Neural crest cell (in vitro differentiated cells): ENCODE measurements around the gene SSX2B. TPM values are rescaled to one million over a fixed set of nuclear protein-coding genes. Genes with fewer than 3 reads are reported as not detected.
"Not testable (repeated sequence)": the region's sequence is repeated elsewhere in the genome, so short reads cannot be mapped to it uniquely, and the experiment has no call there.

Source experiments
- DNase-seq: peaks from one replicate; pipeline ENCODE4 v3.0.0; 2021; ENCODE audit warnings: low read depth, mixed read lengths, low spot score
- H3K27ac Mint-ChIP-seq: one replicate; pipeline ENCODE4 v1.8.0; 2021; ENCODE audit warnings: mild to moderate bottlenecking, mixed read lengths; ENCODE audit not compliant: unreplicated experiment
- H3K27me3 Mint-ChIP-seq: 2 replicates; pipeline ENCODE4 v1.8.0; 2021; ENCODE audit warnings: low read depth, mild to moderate bottlenecking, mixed read lengths
- H3K36me3 Mint-ChIP-seq: 2 replicates; pipeline ENCODE4 v1.8.0; 2021; ENCODE audit warnings: low read depth, mild to moderate bottlenecking, mixed read lengths
- H3K4me1 Mint-ChIP-seq: 2 replicates; pipeline ENCODE4 v1.8.0; 2021; ENCODE audit warnings: mixed read lengths
- H3K4me3 Mint-ChIP-seq: one replicate; pipeline ENCODE4 v1.8.0; 2021; ENCODE audit warnings: mild to moderate bottlenecking, mixed read lengths
- H3K9me3 Mint-ChIP-seq: 2 replicates; pipeline ENCODE4 v1.8.0; 2021; ENCODE audit warnings: mixed read lengths
- long read RNA-seq: library from polyadenylated mRNA; unstranded; transcript quantifications from one replicate; pipeline ENCODE4 v2.0.0, GENCODE V29; 2020
- total RNA-seq: library from RNA; stranded (reverse); gene quantifications from 2 replicates; pipeline ENCODE4 v1.2.1, GENCODE V29; 2021

Gene SSX2B
- not detected in 2 replicates for total RNA-seq
- long read RNA-seq, result 0 reads

- not testable (repeated sequence) for H3K4me1 Mint-ChIP-seq, H3K27me3 Mint-ChIP-seq, H3K36me3 Mint-ChIP-seq, DNase-seq, H3K4me3 Mint-ChIP-seq, H3K27ac Mint-ChIP-seq, H3K9me3 Mint-ChIP-seq
Observed at GRCh38 chrX:52750952-52751351, at the start of gene SSX2B. Gene SSX2B, plus strand, starts transcription at chrX:52751252. Its CDS starts 1,429 bp downstream, at chrX:52752681.

GRCh38 chrX:52707078-52707477 lies 44.0 kb upstream of the SSX2B start, which contains the start of gene SSX2:
Gene SSX2, minus strand, starts transcription at chrX:52707178. Its CDS starts 1,429 bp downstream, at chrX:52705749.
- not testable (repeated sequence) for H3K27ac Mint-ChIP-seq, DNase-seq, H3K4me1 Mint-ChIP-seq, H3K9me3 Mint-ChIP-seq, H3K36me3 Mint-ChIP-seq, H3K27me3 Mint-ChIP-seq, H3K4me3 Mint-ChIP-seq

GRCh38 chrX:52765983-52766382 lies 14.9 kb downstream of the SSX2B start:
- H3K36me3 Mint-ChIP-seq, H3K4me3 Mint-ChIP-seq, H3K9me3 Mint-ChIP-seq, DNase-seq, H3K27me3 Mint-ChIP-seq, H3K27ac Mint-ChIP-seq, H3K4me1 Mint-ChIP-seq: not testable (repeated sequence)

GRCh38 chrX:52773504-52773903 lies 22.5 kb downstream of the SSX2B start:
- not testable (repeated sequence) for H3K4me3 Mint-ChIP-seq, H3K27ac Mint-ChIP-seq, H3K4me1 Mint-ChIP-seq, DNase-seq, H3K9me3 Mint-ChIP-seq, H3K36me3 Mint-ChIP-seq, H3K27me3 Mint-ChIP-seq

GRCh38 chrX:52797327-52797726 lies 46.3 kb downstream of the SSX2B start, which contains the start of gene SPANXN5:
Gene SPANXN5, minus strand, starts transcription at chrX:52797427. Its CDS starts 79 bp downstream, at chrX:52797348.
- not testable (repeated sequence) for H3K27ac Mint-ChIP-seq, H3K4me1 Mint-ChIP-seq, DNase-seq, H3K4me3 Mint-ChIP-seq, H3K36me3 Mint-ChIP-seq
- peaks cover 13% of the 10 kb centered on the region for H3K9me3 Mint-ChIP-seq
- peaks cover 11% of the 10 kb centered on the region for H3K27me3 Mint-ChIP-seq

- not testable (repeated sequence) for H3K4me1 Mint-ChIP-seq
- H3K27me3 Mint-ChIP-seq, result peaks cover 14% of the 10 kb centered on the region
Observed at GRCh38 chrX:52804876-52805275, 53.8 kb downstream of the SSX2B start.

More at GRCh38 chrX:52804876-52805275, 53.8 kb downstream of the SSX2B start:
- not testable (repeated sequence) for H3K4me3 Mint-ChIP-seq, DNase-seq, H3K9me3 Mint-ChIP-seq, H3K27ac Mint-ChIP-seq, H3K36me3 Mint-ChIP-seq

Other genes with a start within 250 kb of the SSX2B start
- gene XAGE1B, start 234.2 kb upstream of the SSX2B start, total RNA-seq, result not detected in 2 replicates
- gene SSX7, start 96.4 kb upstream of the SSX2B start, total RNA-seq, result not detected in 2 replicates
- not detected in 2 replicates for gene SSX2, start 44.1 kb upstream of the SSX2B start, total RNA-seq
- not detected in 2 replicates for gene SPANXN5, start 46.2 kb downstream of the SSX2B start, total RNA-seq
- gene XAGE5, start 60.0 kb downstream of the SSX2B start, total RNA-seq, result not detected in 2 replicates
- not detected in 2 replicates for gene XAGE3, start 116.8 kb downstream of the SSX2B start, total RNA-seq
- gene FAM156B, start 146.1 kb downstream of the SSX2B start, total RNA-seq, result 13.7 and 16.2 TPM in 2 replicates
- 21.7 and 24.6 TPM in 2 replicates for gene FAM156A, start 207.3 kb downstream of the SSX2B start, total RNA-seq